Neural crest cell (in vitro differentiated cells): ENCODE measurements around the gene WDR77. TPM values are rescaled to one million over a fixed set of nuclear protein-coding genes. Genes with fewer than 3 reads are reported as not detected.

Experiments used
- DNase-seq: peaks from one replicate; pipeline ENCODE4 v3.0.0; 2021; ENCODE audit warnings: low read depth, mixed read lengths, low spot score
- H3K27ac Mint-ChIP-seq: one replicate; pipeline ENCODE4 v1.8.0; 2021; ENCODE audit warnings: mild to moderate bottlenecking, mixed read lengths; ENCODE audit not compliant: unreplicated experiment
- H3K27me3 Mint-ChIP-seq: 2 replicates; pipeline ENCODE4 v1.8.0; 2021; ENCODE audit warnings: low read depth, mild to moderate bottlenecking, mixed read lengths
- H3K36me3 Mint-ChIP-seq: 2 replicates; pipeline ENCODE4 v1.8.0; 2021; ENCODE audit warnings: low read depth, mild to moderate bottlenecking, mixed read lengths
- H3K4me1 Mint-ChIP-seq: 2 replicates; pipeline ENCODE4 v1.8.0; 2021; ENCODE audit warnings: mixed read lengths
- H3K4me3 Mint-ChIP-seq: one replicate; pipeline ENCODE4 v1.8.0; 2021; ENCODE audit warnings: mild to moderate bottlenecking, mixed read lengths
- H3K9me3 Mint-ChIP-seq: 2 replicates; pipeline ENCODE4 v1.8.0; 2021; ENCODE audit warnings: mixed read lengths
- CTCF ChIP-seq: fragments of 200-600 bp; sonication (generic); conservative IDR thresholded peaks from 2 replicates; pipeline ENCODE4 v1.5.0; 2021; ENCODE audit warnings: antibody characterized with exemption, mild to moderate bottlenecking
- total RNA-seq: library from RNA; stranded (reverse); gene quantifications from 2 replicates; pipeline ENCODE4 v1.2.1, GENCODE V29; 2021

Gene WDR77
- total RNA-seq, 1 donor from 2014 or later = 58.7 TPM

- Mint-ChIP-seq H3K27me3 (peaks cover 46% of the 10 kb centered on the region), H3K9me3 (no peaks in the 10 kb centered on the region), H3K4me3 (no peak overlapping the region), H3K36me3 (no peaks in the 10 kb centered on the region), H3K27ac (no peak overlapping the region), H3K4me1 (no peaks in the 10 kb centered on the region)
- no peak for TF ChIP-seq CTCF
- DNase-seq = no peak
These were observed 56.6 kb downstream of the WDR77 start for GRCh38 chr1:111392460-111392945.

DNA sequence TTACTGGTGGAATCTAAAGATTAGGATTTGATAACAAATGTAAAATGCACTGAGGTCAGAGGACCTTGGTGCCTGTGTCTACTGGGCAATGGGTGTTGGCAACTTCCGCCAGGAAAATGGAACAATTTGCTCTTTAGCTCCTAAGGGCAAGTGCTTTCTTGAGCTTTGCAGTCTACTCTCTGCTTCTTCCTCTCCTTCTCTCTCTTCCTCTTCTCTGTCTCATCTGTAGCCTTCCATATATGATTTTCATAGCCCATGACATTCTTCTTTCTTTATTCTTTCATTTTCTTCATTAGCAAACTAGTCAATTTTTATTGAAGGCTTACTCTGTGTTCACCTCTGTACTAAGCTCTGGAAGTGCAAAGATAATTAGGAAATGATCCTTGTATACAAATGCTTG is 57.0 kb downstream of the WDR77 start:
- Mint-ChIP-seq H3K9me3 (no peaks in the 10 kb centered on the region), H3K4me1 (no peaks in the 10 kb centered on the region), H3K27ac (no peak overlapping the region), H3K4me3 (no peak overlapping the region), H3K36me3 (no peaks in the 10 kb centered on the region), H3K27me3 (peaks cover 44% of the 10 kb centered on the region)
- no peak for TF ChIP-seq CTCF
- DNase-seq = no peak

Other genes starting within 250 kb of the WDR77 start
- gene DENND2D, start 248.6 kb downstream of the WDR77 start, total RNA-seq = not detected in 2 replicates
- gene CHI3L2, start 221.5 kb downstream of the WDR77 start, total RNA-seq = not detected in 2 replicates
- gene CHIA, start 158.4 kb downstream of the WDR77 start, total RNA-seq = not detected in 2 replicates
- gene OVGP1, start 21.5 kb downstream of the WDR77 start, total RNA-seq = 1.0 and 1.3 TPM in 2 replicates
- 240 and 253 TPM in 2 replicates for gene ATP5PB, start 208 bp upstream of the WDR77 start, total RNA-seq
- 0.61 and 0.96 TPM in 2 replicates for gene C1orf162, start 24.7 kb upstream of the WDR77 start, total RNA-seq
- gene ADORA3, start 54.4 kb upstream of the WDR77 start, total RNA-seq = not detected in 2 replicates
- gene TMIGD3, start 54.4 kb upstream of the WDR77 start, total RNA-seq = not detected in 2 replicates
- gene RAP1A, start 170.5 kb upstream of the WDR77 start, total RNA-seq = 32.5 and 34.0 TPM in 2 replicates